NCI-H187 treated with DMSO at 0.1 percent for 48 hours (cell line): ENCODE results near the gene KCNT2.
"Not testable (repeated sequence)": the region's sequence is repeated elsewhere in the genome, so short reads cannot be mapped to it uniquely, and the experiment has no call there.

Experiments used
- DNase-seq: peaks from one replicate; lab custom pipeline; 2025; lab: John Stamatoyannopoulos, UW

Gene KCNT2

DNA sequence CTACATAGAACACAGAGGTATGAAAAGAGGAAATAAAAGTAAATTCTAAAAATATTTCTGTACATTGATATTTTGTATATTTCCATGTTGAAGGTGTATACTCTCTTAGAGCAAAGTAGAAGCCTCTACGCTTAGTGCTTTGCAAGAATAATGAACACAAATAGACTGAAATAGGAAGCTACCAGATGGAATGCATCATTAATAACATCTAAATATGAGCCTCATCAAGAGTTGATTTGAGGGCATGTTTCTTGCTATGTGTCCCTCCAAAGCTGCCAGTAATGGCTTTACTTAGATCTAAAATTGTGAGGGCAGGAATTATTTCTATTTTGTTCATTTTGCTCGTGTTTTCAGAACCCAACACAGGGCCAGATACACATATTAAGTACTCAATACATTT is 94.4 kb downstream of the KCNT2 start:
- no peak for DNase-seq

DNA sequence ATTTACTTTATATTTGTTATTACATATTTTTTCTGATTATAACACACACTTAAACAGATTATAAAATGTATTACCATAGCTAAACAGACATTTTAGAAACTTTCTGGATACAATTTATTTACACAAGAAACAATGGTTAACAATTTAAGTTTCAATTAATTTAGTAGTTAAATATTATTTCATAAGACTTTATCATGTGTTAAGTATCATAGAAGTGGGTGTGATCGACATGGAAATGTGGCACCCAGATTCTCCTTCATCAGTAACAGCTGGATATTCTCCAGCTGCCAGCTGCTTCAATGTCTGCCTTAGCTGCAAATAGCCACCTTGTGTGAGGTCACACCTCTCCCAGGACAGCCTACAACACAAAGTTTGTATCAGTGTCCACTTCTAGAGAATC is 97.8 kb downstream of the KCNT2 start:
- no peak for DNase-seq

DNA sequence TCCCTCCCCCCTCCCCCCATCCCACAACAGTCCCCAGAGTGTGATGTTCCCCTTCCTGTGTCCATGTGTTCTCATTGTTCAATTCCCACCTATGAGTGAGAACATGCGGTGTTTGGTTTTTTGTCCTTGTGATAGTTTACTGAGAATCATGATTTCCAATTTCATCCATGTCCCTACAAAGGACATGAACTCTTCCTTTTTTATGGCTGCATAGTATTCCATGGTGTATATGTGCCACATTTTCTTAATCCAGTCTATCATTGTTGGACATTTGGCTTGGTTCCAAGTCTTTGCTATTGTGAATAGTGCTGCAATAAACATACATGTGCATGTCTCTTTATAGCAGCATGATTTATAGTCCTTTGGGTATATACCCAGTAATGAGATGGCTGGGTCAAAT is 104.0 kb downstream of the KCNT2 start:
- DNase-seq: not testable (repeated sequence)

DNA sequence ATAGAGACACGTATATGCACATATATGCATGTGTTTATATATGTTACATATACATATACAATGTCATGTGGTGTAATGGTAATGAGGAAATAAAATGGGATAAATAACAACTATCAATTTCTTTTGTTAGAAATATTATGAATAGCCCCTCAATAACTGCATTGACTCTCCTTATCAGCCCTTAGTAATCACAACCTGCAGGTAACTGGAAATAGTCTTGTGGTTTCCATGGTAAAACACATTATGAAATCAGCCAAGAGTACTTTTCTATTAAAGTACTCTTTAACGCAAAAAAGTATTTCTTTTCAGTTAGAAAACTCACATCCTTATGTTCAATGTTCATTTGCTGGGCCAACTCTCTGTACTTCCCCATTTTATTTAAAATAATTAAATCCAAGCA is 105.8 kb downstream of the KCNT2 start:
- no peak for DNase-seq

DNA sequence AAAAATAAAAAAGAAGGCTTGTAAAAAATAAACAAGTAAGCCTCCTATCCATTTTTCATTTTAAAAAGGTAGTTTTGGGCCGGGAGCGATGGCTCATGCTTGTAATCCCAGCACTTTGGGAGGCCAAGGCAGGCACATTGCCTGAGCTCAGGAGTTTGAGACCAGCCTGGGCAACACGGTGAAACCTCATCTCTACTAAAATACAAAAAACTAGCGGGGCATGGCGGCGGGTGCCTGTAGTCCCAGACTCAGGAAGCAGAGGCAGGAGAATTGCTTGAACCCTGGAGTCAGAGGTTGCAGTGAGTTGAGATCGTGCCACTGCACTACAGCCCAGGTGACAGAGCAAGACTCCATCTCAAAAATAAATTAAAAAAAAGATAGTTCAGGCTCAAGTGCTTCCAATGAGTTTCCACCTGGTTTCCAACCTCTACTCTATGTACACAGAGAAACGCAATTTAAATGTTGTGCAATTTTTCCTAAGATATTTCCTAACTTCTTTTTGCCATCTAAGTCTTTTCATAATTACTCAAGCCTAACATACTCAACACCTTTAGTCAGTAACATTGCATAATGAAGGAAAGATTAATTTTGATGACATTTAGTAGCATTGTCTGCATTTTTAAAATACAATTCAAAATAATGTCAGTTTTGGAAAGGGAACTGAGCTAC is 106.3 kb downstream of the KCNT2 start:
- DNase-seq: no peak

DNA sequence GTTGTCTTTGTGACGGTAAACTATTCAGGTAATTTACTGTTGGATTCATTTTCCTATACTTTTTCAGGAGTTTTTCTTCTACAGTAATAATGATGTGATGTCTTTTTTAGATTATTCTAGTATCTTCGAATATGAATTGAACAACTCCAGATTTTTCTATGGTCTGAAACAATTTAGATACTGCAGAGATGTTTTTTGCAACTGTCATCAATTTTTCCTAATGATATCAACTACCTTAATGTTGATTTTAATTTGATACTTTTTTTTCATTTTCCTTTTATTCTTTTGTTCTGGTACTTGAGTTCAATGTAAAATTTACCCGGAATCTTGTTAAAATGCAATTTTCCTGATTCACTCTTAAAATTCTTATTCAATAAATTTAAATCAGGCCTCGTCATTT is 110.4 kb downstream of the KCNT2 start:
- no peak for DNase-seq

DNA sequence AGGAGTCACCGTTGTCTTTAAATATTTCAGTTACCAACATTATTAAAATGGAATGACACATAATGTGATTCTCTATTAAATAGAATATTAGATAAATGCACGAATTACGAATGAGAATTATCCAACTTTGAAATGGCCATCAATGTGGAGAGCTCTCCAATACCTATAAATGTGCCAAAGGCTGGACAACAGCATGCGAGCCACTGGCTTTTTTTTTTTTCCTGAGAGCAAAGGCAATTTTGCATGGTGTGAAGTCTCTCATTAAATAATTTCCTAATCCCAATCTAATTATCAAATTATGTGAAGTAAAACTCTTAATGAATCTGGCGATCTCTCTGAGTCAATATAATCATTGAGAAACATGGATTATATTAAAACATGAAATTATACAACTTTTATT is 113.5 kb downstream of the KCNT2 start:
- no peak for DNase-seq

DNA sequence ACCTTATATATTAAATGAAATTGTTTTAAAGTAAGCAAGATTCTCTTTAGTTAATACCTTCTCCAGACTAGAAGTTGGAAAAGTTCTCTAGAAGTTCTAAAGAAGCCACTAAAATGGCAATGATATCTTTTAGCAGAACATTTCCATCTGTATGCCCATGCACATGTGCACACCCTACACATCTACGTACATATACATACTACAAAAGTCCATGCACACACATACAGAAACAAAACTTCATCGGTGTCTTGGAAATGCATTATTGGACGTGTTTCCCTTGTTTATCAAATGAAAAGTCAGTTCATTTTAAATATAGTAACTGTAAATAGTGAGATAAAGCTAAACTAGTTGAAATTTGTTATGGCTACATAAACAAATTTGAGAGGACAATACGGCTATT is 114.4 kb downstream of the KCNT2 start:
- DNase-seq: no peak

DNA sequence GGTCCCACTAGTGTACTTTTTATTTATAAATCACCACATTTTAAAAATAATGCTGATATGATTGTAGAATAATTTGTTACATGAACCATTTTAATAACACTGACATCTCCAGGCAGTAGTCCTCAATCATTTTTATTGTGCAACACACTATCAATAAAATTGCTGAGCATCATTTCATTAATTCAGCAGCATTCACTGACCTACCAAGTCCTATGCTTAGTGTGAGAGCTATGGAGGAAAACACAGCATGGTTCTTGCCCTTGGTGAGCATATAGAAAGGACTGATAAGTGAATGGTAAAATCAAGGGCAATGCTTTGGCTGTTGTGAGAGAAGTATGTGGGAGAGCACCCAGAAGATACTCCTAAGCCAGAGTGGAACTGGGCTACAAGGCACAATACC is 119.7 kb downstream of the KCNT2 start:
- DNase-seq: no peak

DNA sequence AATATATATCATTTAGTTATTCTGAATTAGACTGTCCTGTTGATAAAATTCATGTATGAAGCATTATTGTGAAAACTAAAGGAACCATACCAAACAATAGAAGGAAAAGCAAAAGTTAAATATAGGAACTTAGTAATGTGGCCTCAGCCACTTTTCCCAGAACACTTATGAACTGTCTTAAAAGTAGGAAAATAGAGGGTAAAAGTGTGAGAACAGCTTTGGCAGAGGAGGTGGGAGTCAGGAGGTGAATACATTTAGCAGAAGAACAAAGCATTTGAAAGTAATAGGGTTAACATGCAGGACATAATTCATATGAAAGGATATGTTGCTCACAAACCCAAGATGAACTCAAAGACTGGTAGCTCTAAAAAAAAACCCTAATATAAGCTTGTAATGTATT is 121.9 kb downstream of the KCNT2 start:
- no peak for DNase-seq

DNA sequence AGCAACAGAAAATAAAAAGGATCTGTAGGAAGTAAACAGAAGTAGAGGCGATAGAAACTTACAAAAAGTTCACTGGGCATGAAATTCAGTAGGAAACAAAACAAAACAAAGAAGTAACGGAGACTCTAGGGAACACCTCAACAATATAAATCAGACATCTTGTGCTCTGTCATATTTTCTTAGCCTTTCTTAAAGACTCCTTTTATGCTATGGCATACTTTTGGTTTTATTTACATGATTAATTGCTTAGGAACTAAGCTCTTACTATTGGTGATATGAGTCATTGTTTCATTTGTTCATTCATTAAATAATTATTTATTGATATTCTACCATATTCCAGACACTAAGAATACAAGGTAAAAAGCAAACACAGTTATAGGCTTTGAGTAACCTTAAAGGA is 126.6 kb downstream of the KCNT2 start:
- DNase-seq: no peak

DNA sequence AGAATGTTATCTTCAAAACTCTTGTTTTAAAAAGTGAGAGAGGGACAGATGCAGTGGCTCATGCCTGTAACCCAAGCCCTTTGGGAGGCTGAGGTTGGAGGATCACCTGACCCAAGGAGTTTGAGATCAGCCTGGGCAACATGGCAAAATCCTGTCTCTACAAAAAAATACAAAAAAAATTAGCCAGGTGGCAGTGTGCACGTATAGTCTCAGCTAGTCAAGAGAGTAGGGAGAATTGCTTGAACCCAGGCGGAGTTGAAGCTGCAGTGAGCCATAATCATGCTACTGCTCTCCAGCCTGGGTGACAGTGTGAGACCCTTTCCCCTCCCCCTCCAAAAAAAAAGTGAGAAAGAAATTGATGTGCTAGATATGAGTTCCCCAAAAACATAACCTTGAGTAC is 131.0 kb downstream of the KCNT2 start:
- no peak for DNase-seq

DNA sequence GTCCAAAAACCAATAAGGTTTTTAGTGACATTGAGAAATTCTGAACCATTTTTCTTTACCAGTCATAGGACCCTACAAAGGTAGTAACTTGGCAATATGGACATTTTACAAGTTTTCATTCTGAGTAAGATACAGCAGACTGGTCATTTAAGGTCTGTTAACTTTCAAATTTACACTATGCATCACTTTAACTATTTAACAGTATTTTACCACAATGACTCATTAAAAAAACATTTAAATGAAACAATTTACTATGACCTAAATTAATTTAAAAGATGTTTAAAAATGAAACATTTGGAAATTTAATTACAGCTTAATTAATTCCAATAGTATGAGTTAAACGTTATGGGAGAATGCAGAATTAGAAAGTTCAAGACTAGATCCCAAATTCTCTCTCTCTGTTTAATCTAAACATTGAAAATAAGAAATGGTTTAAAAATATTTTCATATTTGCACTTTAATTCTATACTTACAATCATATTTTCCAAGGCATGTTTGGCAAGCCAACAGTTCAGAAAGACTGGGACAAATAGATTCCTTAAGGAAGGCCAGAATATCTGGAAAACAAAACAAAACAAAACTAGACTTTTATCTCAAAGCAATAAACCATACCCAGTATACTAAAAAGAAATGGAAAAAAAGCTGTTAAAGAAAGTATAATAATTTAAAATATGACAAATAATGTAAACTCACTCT is 140.9 kb downstream of the KCNT2 start:
- DNase-seq: no peak

DNA sequence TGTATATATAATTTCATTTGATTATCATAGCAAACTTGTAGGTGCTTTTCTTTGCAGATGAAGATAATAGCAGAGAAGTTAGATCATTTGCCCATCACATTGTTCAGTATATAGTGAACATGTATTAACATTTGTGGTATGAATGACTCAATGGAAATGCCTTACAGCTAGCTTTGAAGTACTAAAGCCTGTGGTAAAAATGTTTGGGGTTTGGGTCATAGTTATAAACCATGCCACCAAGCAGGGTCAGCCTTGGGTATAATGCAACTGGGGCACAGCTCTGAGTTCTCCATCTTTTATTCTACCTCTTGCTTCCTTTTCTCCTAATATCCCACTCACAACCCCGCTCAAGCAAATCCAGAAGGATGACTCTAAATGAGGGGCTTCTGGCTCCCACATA is 141.6 kb downstream of the KCNT2 start:
- no peak for DNase-seq

DNA sequence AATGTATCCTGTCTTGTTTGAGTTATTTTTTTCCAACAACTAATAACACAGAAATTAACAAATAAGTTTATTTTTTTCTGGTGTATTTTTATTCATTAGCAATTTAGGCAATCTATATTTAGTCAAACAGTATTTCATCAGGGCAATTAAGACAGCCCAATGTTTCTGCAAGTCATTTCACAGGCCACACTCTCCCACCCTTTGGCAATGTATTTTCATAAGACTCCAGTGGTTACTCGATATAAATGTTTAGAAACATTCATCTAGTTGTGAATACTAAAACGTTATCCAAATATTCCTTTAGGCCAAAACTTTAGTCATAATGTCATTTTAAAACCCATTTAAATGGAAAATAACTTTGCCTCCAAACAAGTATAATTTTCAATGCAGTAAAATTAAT is 142.1 kb downstream of the KCNT2 start:
- DNase-seq: no peak

DNA sequence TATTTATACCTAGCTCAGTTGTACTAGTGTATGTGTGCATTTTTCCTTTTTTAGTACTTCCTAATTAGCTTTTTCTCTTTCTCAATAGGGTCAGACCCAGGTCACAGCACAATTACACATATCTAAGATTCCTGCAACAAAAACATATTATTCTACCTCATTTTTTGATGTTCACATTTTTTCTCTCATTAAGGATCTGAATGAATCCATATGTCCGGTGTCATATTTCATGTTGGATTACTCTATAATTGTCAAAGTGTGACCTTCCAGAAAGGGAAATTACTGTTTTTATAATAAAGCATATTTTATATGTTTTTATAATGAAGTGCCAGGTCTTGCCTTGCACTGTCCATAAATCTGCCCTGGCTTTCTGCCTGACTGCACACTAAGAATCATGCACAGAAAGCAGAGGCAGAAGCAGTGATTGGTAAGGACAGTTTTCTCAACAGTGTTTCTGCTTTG is 143.7 kb downstream of the KCNT2 start:
- DNase-seq: no peak

DNA sequence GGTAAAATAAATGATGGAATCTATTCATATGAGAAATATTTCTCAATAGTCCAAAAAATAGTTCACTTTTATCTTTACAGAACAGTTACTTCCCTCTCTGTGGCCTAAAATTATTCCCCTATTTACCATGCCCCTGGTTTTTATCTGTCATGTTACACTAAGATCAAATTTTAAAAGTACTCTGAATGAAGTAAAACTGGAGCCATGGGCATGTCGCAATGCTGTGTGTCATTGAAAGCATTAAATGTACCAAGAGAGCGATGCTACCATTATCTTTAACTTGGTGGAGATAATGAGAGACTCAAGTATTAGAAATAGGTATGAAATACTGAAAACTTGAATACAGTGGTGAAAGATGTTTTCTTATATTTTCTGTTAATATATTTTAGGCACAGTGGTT is 146.2 kb downstream of the KCNT2 start:
- DNase-seq: no peak

DNA sequence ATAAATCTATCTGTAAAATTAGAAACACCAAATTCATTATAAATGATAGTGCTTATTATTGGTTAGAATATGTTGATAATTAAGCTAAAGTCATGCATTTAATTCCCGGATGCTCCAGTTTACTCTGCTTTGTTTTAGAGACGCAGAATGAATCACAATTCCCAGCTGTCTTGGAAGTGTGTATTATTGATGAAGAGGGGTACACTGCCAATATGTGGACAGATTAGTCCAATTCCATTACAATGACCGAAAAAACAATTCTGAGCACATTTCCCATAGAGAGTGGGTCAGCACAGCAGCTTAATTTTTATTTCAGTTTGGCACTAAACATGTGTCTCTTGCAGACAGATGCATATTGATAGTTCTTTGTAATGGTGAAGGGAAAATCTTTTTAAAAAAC is 146.7 kb downstream of the KCNT2 start:
- DNase-seq: no peak

DNA sequence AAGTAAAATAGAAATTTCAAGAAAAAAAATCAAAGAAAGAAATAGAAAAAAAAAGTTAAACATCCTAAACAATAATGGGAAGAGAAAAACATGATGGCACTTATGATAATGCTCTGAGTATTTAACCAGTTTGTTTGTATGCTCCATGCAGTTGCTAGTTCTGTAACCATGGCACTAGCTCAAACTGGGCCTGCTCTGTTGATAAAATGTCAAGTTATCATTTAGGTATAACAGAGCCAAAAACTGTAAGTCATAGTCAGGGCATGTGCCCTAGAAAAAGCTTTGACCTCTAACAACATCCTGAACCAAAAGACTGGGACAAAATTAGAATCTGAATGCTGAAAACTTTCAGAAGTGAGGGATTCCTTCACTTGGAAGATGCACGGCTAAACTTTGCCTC is 148.9 kb downstream of the KCNT2 start:
- DNase-seq: no peak

DNA sequence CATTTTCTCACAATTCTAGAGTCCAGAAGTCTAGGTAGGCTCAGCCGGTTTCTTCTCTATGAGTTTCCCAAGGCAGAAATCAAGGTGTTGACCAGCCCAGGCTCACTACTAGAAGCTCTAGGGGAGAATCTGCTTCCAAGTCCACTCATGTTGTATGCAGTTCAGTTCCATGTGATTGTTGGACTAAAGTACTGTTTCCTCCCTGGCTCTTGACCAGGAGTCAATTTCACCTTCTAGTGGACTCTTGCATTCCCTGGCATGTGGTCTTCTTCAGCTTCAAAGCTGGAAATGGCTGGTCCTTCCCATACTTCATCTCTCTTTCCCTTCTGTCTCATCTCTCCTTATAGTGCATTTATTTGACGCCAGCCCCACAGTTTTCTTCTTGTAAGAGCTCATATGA is 153.4 kb downstream of the KCNT2 start:
- no peak for DNase-seq

DNA sequence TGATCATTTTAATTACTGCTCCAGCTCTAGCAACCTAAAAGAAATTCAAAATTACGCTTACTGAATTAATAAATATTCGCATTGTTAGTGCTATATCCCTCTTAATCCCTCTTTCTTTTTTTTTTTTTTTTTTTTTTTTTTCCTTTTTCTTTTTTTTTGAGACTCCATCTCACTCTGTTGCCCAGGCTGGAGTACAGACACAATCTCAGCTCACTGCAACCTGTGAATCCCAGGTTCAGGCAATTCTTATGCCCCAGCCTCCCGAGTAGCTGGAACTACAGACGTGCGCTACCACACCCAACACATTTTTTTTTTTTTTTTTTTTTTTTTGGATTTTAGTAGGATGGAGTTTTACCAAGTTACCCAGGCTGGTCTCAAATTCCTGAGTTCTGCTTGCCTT is 157.1 kb downstream of the KCNT2 start:
- no peak for DNase-seq

DNA sequence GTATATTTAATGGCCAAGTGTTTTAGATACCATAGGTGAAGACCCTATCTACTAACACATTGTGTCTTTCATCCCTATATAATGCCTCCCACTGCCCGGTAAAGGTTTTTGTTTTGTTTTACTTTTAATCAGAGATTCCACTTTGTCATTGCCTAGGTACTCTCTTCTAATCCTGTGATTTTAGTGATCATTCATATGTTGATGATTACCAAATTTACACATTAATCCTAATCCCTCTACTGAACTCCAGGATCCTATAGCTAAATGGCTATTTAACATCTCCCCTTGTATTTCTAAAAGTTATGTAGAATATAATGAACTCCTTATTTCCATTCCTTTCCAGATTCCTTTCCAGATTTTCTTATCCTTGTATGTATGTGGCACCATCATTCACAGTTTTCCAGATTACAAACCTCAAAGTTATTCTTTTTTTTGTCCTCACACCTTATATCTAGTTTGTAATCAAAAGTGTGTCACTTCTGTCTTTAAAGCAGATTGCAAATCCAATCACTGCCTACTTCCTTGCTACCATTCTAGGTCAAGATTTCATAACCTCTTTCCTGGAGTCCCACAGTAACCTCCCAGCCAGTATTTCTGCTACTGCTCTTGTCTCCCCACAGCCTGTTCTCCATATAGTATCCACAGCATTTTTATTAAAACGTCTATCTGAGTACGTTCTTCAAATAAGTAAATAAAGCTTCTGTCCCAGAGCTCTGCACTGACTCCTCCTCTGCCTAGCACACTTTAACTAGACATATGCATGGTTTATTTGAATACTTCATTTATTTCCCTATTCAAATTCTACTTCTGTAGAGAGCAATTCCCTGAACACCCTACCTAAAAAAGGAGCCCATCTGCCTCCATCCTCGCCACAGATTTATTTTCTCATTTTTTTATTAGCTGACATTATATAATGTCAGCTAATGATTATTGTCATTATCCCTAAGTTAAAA is 157.8 kb downstream of the KCNT2 start:
- DNase-seq: no peak

DNA sequence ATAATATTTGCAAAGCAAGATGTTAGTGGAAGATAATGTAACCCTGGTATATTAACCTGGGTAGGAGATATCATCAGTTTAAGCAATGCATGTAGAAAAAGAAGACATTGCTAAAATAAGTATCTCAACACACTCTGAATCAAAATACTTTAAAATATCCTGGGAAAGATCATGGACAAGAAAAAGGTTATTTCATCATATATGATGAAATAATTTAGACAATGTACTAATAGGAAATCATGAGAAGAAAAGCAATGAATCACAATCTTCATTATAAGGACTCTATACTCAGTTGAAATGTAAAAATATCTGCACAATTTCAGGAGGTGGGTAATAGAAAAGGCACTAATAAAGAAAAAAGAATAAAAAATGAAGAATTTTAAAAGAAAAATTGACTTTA is 158.8 kb downstream of the KCNT2 start:
- DNase-seq: no peak
